GM10266 (cell line): Measurements from ENCODE around the gene PTN.

Experiments used
- DNase-seq: peaks from one replicate; pipeline ENCODE4 v3.0.0; 2012; ENCODE audit errors: extremely low spot score
- CTCF ChIP-seq: IDR thresholded peaks from 2 replicates; pipeline ENCODE4 v1.5.1; 2012; ENCODE audit warnings: mild to moderate bottlenecking, low read depth; ENCODE audit not compliant: control insufficient read depth, insufficient read depth; ENCODE audit errors: missing control alignments

Gene PTN

DNA sequence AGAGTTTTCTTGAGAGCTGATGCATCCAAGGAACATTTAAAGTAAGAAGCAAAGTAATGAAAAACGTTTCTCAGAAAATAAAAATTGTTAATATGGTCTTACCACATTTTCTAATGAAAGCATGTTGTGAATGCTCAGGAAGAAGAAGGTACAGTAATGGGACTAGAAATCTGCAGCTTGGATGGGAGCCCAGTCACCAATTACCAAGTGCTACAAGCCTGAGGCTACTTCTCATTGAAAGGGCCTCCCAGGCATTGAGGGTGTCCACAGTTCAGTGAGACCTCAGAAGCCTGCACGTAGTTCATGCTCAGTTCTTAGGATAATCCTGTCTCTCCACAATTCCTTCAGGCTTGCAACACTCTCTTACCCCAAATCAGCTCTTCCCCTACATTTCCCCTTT is 17.6 kb downstream of the PTN start:
- TF ChIP-seq CTCF: no peak
- DNase-seq: no peak

DNA sequence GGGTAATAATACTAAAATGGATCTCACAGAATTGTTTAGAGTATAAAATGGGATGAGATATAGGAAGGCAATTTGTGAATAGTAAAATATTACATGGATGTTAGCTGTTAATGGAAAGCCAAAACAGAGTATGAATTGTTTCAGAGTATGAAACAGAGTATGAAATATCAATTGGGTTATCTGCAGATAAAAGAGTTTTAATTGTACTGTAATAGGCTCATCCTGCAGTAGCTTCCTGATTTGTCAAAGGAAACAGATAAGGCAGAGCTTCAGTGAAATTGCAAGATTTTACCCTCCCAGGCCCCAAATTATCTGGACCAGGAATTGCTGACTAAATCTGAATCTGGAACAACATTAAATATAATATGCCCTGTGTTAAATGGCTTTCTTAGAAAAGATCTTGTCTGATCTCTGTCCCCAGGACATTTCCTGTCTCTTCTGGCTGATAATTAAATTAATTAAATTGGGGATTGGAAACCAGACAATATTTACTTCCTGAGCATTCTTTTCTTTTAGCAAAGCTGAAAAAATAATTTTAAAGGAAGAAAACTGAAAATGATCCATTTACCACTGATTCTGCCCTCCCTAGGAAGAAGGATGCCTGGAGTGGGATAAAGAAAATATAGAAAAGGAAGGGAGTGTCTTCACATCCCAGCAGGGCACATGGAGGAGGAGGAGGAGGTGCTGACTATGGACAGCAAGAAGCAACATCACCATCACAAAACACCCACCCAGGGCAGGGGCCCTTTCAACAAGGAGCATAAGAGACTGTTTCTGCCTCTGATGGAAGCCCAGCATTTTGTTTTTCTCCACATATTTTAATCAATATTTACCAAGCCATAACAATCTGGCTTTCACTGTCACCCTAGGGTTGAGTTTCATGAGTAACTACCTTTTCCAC is 18.5 kb downstream of the PTN start:
- no peak for TF ChIP-seq CTCF
- DNase-seq: no peak

DNA sequence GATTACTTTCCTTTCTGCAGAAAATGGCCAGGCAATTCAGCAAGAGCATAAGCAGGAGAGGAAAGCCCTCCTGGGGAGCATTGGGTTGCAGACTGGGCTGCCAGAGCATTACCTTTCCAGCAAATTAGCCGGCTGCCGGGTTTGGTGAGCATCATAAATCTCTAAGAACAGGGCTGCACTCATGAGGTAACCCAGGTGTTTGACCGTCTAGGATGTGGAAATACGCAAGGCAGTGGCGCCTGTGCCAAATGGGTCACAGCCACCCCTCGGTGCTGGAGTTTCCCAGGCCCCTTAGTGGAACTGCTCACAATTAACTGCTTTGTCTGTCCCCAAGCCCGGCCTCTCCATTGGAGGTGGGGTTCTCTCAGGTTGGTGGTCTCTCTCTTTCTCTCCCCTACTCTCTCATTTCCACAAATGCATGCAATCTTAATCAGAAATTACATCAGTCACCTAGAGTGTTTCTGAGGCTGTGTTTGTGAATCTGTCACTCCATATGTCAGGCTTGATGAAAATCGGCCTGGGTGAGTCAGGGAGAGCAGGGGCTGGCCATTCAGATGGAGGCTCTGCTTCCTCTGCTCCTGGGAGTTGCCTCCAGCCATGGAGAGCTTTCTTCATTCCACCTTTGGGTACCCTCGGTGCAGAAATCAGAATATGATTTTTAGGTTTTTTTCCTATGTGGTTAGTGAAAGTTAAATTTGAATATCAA is 26.7 kb downstream of the PTN start:
- TF ChIP-seq CTCF: no peak
- no peak for DNase-seq

GRCh38 chr7:137313201-137313600 is 30.3 kb downstream of the PTN start:
- TF ChIP-seq CTCF: no peak
- no peak for DNase-seq

GRCh38 chr7:137306748-137307147 is 36.8 kb downstream of the PTN start:
- no peak for DNase-seq
- no peak for TF ChIP-seq CTCF

GRCh38 chr7:137305901-137306621 is 37.5 kb downstream of the PTN start:
- no peak for DNase-seq
- no peak for TF ChIP-seq CTCF
